ENCODE measurements around the gene APOL5. TPM values are rescaled to one million over a fixed set of nuclear protein-coding genes. Genes with fewer than 3 reads are reported as not detected.
"Not testable (repeated sequence)": the region's sequence is repeated elsewhere in the genome, so short reads cannot be mapped to it uniquely, and the experiment has no call there.

The APOL5 gene
- not detected in 2 replicates for total RNA-seq

GRCh38 chr22:35717572-35717971, at the start of gene APOL5:
TSS of gene APOL5 (plus strand) at chr22:35717872. CDS start at chr22:35717872, 0 bp downstream.
- Mint-ChIP-seq H3K4me3 (no peak within 1 kb of the TSS), H3K36me3 (ENCODE audit: low read depth) (no peaks in the 10 kb centered on the region), H3K27me3 (peaks cover 2% of the 10 kb centered on the region), H3K27ac (no peak within 1 kb of the TSS), H3K9me3 (peaks cover 6% of the 10 kb centered on the region), H3K4me1 (no peaks in the 10 kb centered on the region)
- intact Hi-C loops (cut with micrococcal nuclease) = no loop called here
- DNase-seq = no peak

GRCh38 chr22:35674335-35674734, 43.3 kb upstream of the APOL5 start:
- peaks cover 8% of the 10 kb centered on the region for H3K4me1 Mint-ChIP-seq
- H3K4me3 Mint-ChIP-seq = no peak overlapping the region
- no peaks in the 10 kb centered on the region for H3K27me3 Mint-ChIP-seq
- intact Hi-C loops (cut with micrococcal nuclease) = no loop called here
- H3K9me3 Mint-ChIP-seq = peaks cover 28% of the 10 kb centered on the region
- peaks cover 17% of the 10 kb centered on the region for H3K36me3 Mint-ChIP-seq (ENCODE audit: low read depth)
- no peak for DNase-seq
- no peak overlapping the region for H3K27ac Mint-ChIP-seq

- Mint-ChIP-seq H3K4me1 (peaks cover 15% of the 10 kb centered on the region), H3K9me3 (peaks cover 33% of the 10 kb centered on the region), H3K36me3 (ENCODE audit: low read depth) (peaks cover 18% of the 10 kb centered on the region)
- DNase-seq; H3K27me3 Mint-ChIP-seq; H3K4me3 Mint-ChIP-seq; H3K27ac Mint-ChIP-seq; intact Hi-C loops (cut with micrococcal nuclease): not testable (repeated sequence)
Measured at GRCh38 chr22:35676065-35676464, 41.6 kb upstream of the APOL5 start.

GRCh38 chr22:35677460-35678187, 40.0 kb upstream of the APOL5 start:
- H3K27ac Mint-ChIP-seq = no peak overlapping the region
- H3K4me3 Mint-ChIP-seq = no peak overlapping the region
- peaks cover 34% of the 10 kb centered on the region for H3K9me3 Mint-ChIP-seq
- no peaks in the 10 kb centered on the region for H3K27me3 Mint-ChIP-seq
- peaks cover 15% of the 10 kb centered on the region for H3K4me1 Mint-ChIP-seq
- peaks cover 17% of the 10 kb centered on the region for H3K36me3 Mint-ChIP-seq (ENCODE audit: low read depth)
- intact Hi-C loops (cut with micrococcal nuclease) = loop anchor here (2.0 kb wide), 1 partner anchor 17 kb away; no protein-coding TSS in a partner anchor
- no peak for DNase-seq

GRCh38 chr22:35678836-35679235, 38.8 kb upstream of the APOL5 start:
- Mint-ChIP-seq H3K4me3 (no peak overlapping the region), H3K27ac (peak overlapping the region; percentile 31), H3K36me3 (ENCODE audit: low read depth) (peaks cover 17% of the 10 kb centered on the region), H3K27me3 (peaks cover 3% of the 10 kb centered on the region), H3K9me3 (peaks cover 27% of the 10 kb centered on the region), H3K4me1 (peaks cover 15% of the 10 kb centered on the region)
- DNase-seq = no peak
- intact Hi-C loops (cut with micrococcal nuclease) = loop anchor here (1.0 to 2.0 kb wide), 2 partner anchors 18 to 31 kb away; partner anchors contain the start of gene APOL6

GRCh38 chr22:35679492-35679891, 38.2 kb upstream of the APOL5 start:
- Mint-ChIP-seq H3K36me3 (ENCODE audit: low read depth) (peaks cover 15% of the 10 kb centered on the region), H3K4me1 (peaks cover 15% of the 10 kb centered on the region), H3K9me3 (peaks cover 22% of the 10 kb centered on the region), H3K27ac (peak overlapping the region; percentile 31)
- DNase-seq, H3K4me3 Mint-ChIP-seq, H3K27me3 Mint-ChIP-seq: not testable (repeated sequence)
- intact Hi-C loops (cut with micrococcal nuclease) = loop anchor here (1.0 to 2.0 kb wide), 2 partner anchors 19 to 31 kb away; partner anchors contain the start of gene APOL6

GRCh38 chr22:35681454-35682052, 36.1 kb upstream of the APOL5 start:
- no peak for DNase-seq
- H3K4me3 Mint-ChIP-seq = no peak overlapping the region
- intact Hi-C loops (cut with micrococcal nuclease) = loop anchor here (5.0 kb wide), 1 partner anchor 54 kb away; no protein-coding TSS in a partner anchor
- peaks cover 3% of the 10 kb centered on the region for H3K27me3 Mint-ChIP-seq
- peaks cover 15% of the 10 kb centered on the region for H3K9me3 Mint-ChIP-seq
- H3K36me3 Mint-ChIP-seq (ENCODE audit: low read depth) = peaks cover 6% of the 10 kb centered on the region
- peaks cover 15% of the 10 kb centered on the region for H3K4me1 Mint-ChIP-seq
- no peak overlapping the region for H3K27ac Mint-ChIP-seq

- no peak for DNase-seq
- Mint-ChIP-seq H3K36me3 (ENCODE audit: low read depth) (peaks cover 4% of the 10 kb centered on the region), H3K27ac (no peak overlapping the region), H3K9me3 (peaks cover 15% of the 10 kb centered on the region), H3K27me3 (peaks cover 3% of the 10 kb centered on the region), H3K4me3 (no peak overlapping the region), H3K4me1 (peaks cover 15% of the 10 kb centered on the region)
- intact Hi-C loops (cut with micrococcal nuclease) = loop anchor here (5.0 kb wide), 1 partner anchor 56 kb away; no protein-coding TSS in a partner anchor
Measured at GRCh38 chr22:35683560-35683959, 34.1 kb upstream of the APOL5 start.

GRCh38 chr22:35684270-35684700, 33.4 kb upstream of the APOL5 start:
- Mint-ChIP-seq H3K9me3 (peaks cover 9% of the 10 kb centered on the region), H3K4me3 (no peak overlapping the region), H3K4me1 (peaks cover 8% of the 10 kb centered on the region), H3K27ac (no peak overlapping the region), H3K36me3 (ENCODE audit: low read depth) (peaks cover 2% of the 10 kb centered on the region), H3K27me3 (peaks cover 4% of the 10 kb centered on the region)
- no peak for DNase-seq
- intact Hi-C loops (cut with micrococcal nuclease) = loop anchor here (5.0 kb wide), 1 partner anchor 57 kb away; no protein-coding TSS in a partner anchor

GRCh38 chr22:35684732-35685131, 32.9 kb upstream of the APOL5 start:
- peaks cover 7% of the 10 kb centered on the region for H3K9me3 Mint-ChIP-seq
- DNase-seq = no peak
- intact Hi-C loops (cut with micrococcal nuclease) = loop anchor here (5.0 kb wide), 1 partner anchor 57 kb away; no protein-coding TSS in a partner anchor
- H3K27me3 Mint-ChIP-seq = peaks cover 4% of the 10 kb centered on the region
- no peak overlapping the region for H3K27ac Mint-ChIP-seq
- peaks cover 4% of the 10 kb centered on the region for H3K4me1 Mint-ChIP-seq
- no peak overlapping the region for H3K4me3 Mint-ChIP-seq
- peaks cover 2% of the 10 kb centered on the region for H3K36me3 Mint-ChIP-seq (ENCODE audit: low read depth)

GRCh38 chr22:35685731-35686130, 31.9 kb upstream of the APOL5 start:
- peaks cover 1% of the 10 kb centered on the region for H3K4me1 Mint-ChIP-seq
- no peak for DNase-seq
- peaks cover under 1% of the 10 kb centered on the region for H3K36me3 Mint-ChIP-seq (ENCODE audit: low read depth)
- intact Hi-C loops (cut with micrococcal nuclease) = no loop called here
- H3K27ac Mint-ChIP-seq = no peak overlapping the region
- H3K9me3 Mint-ChIP-seq = peaks cover 6% of the 10 kb centered on the region
- peaks cover 8% of the 10 kb centered on the region for H3K27me3 Mint-ChIP-seq
- H3K4me3 Mint-ChIP-seq = no peak overlapping the region

GRCh38 chr22:35686298-35686697, 31.4 kb upstream of the APOL5 start:
- no peak for DNase-seq
- Mint-ChIP-seq H3K27me3 (peaks cover 8% of the 10 kb centered on the region), H3K9me3 (peaks cover 4% of the 10 kb centered on the region), H3K4me3 (no peak overlapping the region), H3K27ac (no peak overlapping the region), H3K36me3 (ENCODE audit: low read depth) (no peaks in the 10 kb centered on the region), H3K4me1 (no peaks in the 10 kb centered on the region)
- intact Hi-C loops (cut with micrococcal nuclease) = no loop called here

- Mint-ChIP-seq H3K4me3 (no peak overlapping the region), H3K27me3 (peaks cover 8% of the 10 kb centered on the region), H3K4me1 (no peaks in the 10 kb centered on the region), H3K36me3 (ENCODE audit: low read depth) (no peaks in the 10 kb centered on the region), H3K27ac (no peak overlapping the region), H3K9me3 (no peaks in the 10 kb centered on the region)
- intact Hi-C loops (cut with micrococcal nuclease) = no loop called here
- no peak for DNase-seq
Measured at GRCh38 chr22:35687461-35687860, 30.2 kb upstream of the APOL5 start.

Measured in activated CD4-positive, alpha-beta T cell treated with anti-CD3 and anti-CD28 coated beads, Interleukin-2, amount 10 ng/mL, durations not matched to agents 24 days and 14 days (primary cell).